Measurements from ENCODE around the gene COL17A1. TPM values are rescaled to one million over a fixed set of nuclear protein-coding genes. Genes with fewer than 3 reads are reported as not detected.

COL17A1 gene
- total and polyA plus RNA-seq, 2 of the 13 experiments (the other 11 are each of a cell fraction or from before 2014, with no cell fraction given): 0.03 TPM; not detected in 1

DNA sequence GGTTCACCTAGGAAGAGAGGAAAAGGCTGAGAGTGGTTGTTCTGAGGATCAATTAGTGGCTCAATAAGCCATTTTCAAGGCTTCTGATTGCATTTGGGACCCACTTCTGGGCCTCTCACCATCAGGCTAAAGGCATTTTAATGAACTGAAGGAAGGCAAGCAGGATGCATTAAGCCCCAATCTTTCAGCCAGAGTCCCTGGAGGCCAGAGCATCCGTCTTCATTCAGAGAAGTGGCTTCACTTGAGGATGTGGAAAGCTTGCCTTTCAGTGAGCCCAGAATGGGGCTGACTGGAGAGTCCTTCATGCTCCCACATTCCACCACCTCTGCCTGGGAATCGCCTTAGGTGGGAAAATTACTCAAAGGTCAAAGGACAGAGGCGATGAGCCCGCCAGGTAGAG is 41.8 kb downstream of the COL17A1 start:
- Histone ChIP-seq H3K9me3 (ENCODE audit: low read length) (no peaks in the 10 kb centered on the region), H3K4me2 (ENCODE audit: low read depth, low read length) (no peak overlapping the region), H3K4me3 (replicated peaks in 1 of 3; ENCODE audit: insufficient read depth in 1 of 3, low read depth in 2 of 3, low read length in 3 of 3) (no peak overlapping the region), H3K4me1 (ENCODE audit: insufficient read depth, low read length) (no peaks in the 10 kb centered on the region), H4K20me1 (ENCODE audit: insufficient read depth, low read length) (no peaks in the 10 kb centered on the region), H2AFZ (ENCODE audit: low read length) (no peak overlapping the region), H3K27me3 (ENCODE audit: control insufficient read depth in 1 of 2, insufficient read depth in 2 of 2, low read length in 2 of 2) (peaks cover 5 to 59% of the 10 kb centered on the region in 2 experiments), H3K79me2 (ENCODE audit: insufficient read depth, low read length) (no peaks in the 10 kb centered on the region), H3K9ac (ENCODE audit: insufficient read depth, low read depth, low read length) (no peak overlapping the region), H3K27ac (ENCODE audit: extremely low read length, insufficient read depth, low read length) (no peak overlapping the region), H3K36me3 (replicated peaks in 1 of 2; ENCODE audit: control insufficient read depth in 1 of 2, insufficient read depth in 2 of 2, low read length in 2 of 2) (no peaks in the 10 kb centered on the region)
- no peak for ATAC-seq
- intact Hi-C loops (cut with micrococcal nuclease; ENCODE audit: unreplicated experiment): no loop called here
- WGBS (ENCODE audit: low lambda C conversion rate): 21% methylated on average over 4 of the region's 4 CpGs
- ChIA-PET CTCF (ENCODE audit: low intra/inter-chr PET ratio, low total read pairs) (no interaction called here), POLR2A (no interaction called here)
- in situ Hi-C loops (cut with HindIII; ENCODE audit: extremely low pct_ligation_motif_present, low pct_unique_long_range_greater_than_20kb): loop anchor here (10.0 kb wide), 1 partner anchor 311 kb away; the partner anchor contains the start of gene CFAP58
- FAIRE-seq: no peak
- DNase-seq (ENCODE audit: low spot score): no peak
- BruUV-seq (replicated peaks): no TSS peak
- TF ChIP-seq PCBP2 (optimal IDR thresholded peaks at IDR 0.05; ENCODE audit: low read depth, low read length, poor library complexity, severe bottlenecking) (no peak), ZFX (CRISPR knock-in tag; IDR thresholded peaks at IDR 0.05; ENCODE audit: low read depth) (no peak), KDM2A (CRISPR knock-in tag; IDR thresholded peaks at IDR 0.05; ENCODE audit: borderline replicate concordance, low read depth) (no peak), SNAPC5 (CRISPR knock-in tag; IDR thresholded peaks at IDR 0.05; ENCODE audit: borderline replicate concordance) (no peak), ESRRA (CRISPR knock-in tag; IDR thresholded peaks at IDR 0.05; ENCODE audit: low read depth) (no peak), CBFB (CRISPR knock-in tag; IDR thresholded peaks at IDR 0.05) (no peak), ASH2L (IDR thresholded peaks at IDR 0.05; ENCODE audit: insufficient read length, low read depth, low read length) (no peak), ZBTB42 (CRISPR knock-in tag; IDR thresholded peaks at IDR 0.05) (no peak), ATF6 (CRISPR knock-in tag; conservative IDR thresholded peaks at IDR 0.05) (no peak)
- TF ChIP-seq, protein P1, sequence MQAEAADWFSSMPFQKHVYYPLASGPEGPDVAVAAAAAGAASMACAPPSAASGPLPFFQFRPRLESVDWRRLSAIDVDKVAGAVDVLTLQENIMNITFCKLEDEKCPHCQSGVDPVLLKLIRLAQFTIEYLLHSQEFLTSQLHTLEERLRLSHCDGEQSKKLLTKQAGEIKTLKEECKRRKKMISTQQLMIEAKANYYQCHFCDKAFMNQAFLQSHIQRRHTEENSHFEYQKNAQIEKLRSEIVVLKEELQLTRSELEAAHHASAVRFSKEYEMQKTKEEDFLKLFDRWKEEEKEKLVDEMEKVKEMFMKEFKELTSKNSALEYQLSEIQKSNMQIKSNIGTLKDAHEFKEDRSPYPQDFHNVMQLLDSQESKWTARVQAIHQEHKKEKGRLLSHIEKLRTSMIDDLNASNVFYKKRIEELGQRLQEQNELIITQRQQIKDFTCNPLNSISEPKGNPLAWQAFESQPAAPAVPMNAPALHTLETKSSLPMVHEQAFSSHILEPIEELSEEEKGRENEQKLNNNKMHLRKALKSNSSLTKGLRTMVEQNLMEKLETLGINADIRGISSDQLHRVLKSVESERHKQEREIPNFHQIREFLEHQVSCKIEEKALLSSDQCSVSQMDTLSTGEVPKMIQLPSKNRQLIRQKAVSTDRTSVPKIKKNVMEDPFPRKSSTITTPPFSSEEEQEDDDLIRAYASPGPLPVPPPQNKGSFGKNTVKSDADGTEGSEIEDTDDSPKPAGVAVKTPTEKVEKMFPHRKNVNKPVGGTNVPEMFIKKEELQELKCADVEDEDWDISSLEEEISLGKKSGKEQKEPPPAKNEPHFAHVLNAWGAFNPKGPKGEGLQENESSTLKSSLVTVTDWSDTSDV (CRISPR knock-in tag; IDR thresholded peaks at IDR 0.05): no peak
- TF ChIP-seq, protein P2, sequence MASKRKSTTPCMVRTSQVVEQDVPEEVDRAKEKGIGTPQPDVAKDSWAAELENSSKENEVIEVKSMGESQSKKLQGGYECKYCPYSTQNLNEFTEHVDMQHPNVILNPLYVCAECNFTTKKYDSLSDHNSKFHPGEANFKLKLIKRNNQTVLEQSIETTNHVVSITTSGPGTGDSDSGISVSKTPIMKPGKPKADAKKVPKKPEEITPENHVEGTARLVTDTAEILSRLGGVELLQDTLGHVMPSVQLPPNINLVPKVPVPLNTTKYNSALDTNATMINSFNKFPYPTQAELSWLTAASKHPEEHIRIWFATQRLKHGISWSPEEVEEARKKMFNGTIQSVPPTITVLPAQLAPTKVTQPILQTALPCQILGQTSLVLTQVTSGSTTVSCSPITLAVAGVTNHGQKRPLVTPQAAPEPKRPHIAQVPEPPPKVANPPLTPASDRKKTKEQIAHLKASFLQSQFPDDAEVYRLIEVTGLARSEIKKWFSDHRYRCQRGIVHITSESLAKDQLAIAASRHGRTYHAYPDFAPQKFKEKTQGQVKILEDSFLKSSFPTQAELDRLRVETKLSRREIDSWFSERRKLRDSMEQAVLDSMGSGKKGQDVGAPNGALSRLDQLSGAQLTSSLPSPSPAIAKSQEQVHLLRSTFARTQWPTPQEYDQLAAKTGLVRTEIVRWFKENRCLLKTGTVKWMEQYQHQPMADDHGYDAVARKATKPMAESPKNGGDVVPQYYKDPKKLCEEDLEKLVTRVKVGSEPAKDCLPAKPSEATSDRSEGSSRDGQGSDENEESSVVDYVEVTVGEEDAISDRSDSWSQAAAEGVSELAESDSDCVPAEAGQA (IDR thresholded peaks at IDR 0.05; ENCODE audit: low read depth): no peak
- TF ChIP-seq, protein P2 (CRISPR knock-in tag; IDR thresholded peaks at IDR 0.05; ENCODE audit: borderline replicate concordance): no peak
